Lower leg skin (tissue), 4 donors: ENCODE data around the gene GPATCH2L. TPM values are rescaled to one million over a fixed set of nuclear protein-coding genes. Genes with fewer than 3 reads are reported as not detected.

ENCODE experiments used
- DNase-seq, 2 donors: peaks; one replicate each; pipeline ENCODE4 v3.0.0-alpha.2; 2019; ENCODE audit warnings: low spot score in 2 of 2
- H3K4me3 ChIP-seq: fragments of 200-600 bp; sonication (generic); 2 replicates; pipeline ENCODE4 v1.5.1; 2017; ENCODE audit warnings: mild to moderate bottlenecking, low read depth; ENCODE audit not compliant: poor library complexity, severe bottlenecking
- CTCF ChIP-seq, 3 donors: fragments of 450-650 bp; IDR thresholded peaks; one replicate each; pipeline ENCODE4 v1.5.1; 2016; ENCODE audit warnings: antibody characterized with exemption in 3 of 3, mild to moderate bottlenecking in 3 of 3, moderate library complexity in 2 of 3
- POLR2A ChIP-seq, 2 donors: fragments of 450-650 bp; IDR thresholded peaks; one replicate each; pipeline ENCODE4 v1.6.1; 2016 to 2017; ENCODE audit warnings: antibody characterized with exemption in 2 of 2, mild to moderate bottlenecking in 1 of 2, moderate library complexity in 1 of 2
- WGBS, 2 donors: methylation state at CpG; one replicate each; pipeline ENCODE4 v1.1.5; 2018; 5-methylcytosine and 5-hydroxymethylcytosine counted together
- intact Hi-C: fragments of 100-400 bp; cut with DNase I; formaldehyde crosslinking; loops from one replicate; pipeline ENCODE4 v1.15.0; 2023; ENCODE audit warnings: low total_unique reads
- total RNA-seq, 4 donors: library from RNA; depleted of rRNA; stranded (reverse); fragments of >200 nt; gene quantifications; one replicate each; pipeline ENCODE4 v1.1.0, GENCODE V29; 2016

Gene GPATCH2L
- total RNA-seq, 4 donors from 2014 or later, result 27.7 to 62.1 (median 33.0) TPM

GRCh38 chr14:76236172-76237130 lies 84.7 kb downstream of the GPATCH2L start:
- no peak overlapping the region for H3K4me3 ChIP-seq
- intact Hi-C loops, result no loop called here
- WGBS, 2 donors, result 77 to 79% methylated on average over 13 of the region's 13 CpGs
- TF ChIP-seq CTCF (IDR thresholded peaks at IDR 0.05) (no peak), POLR2A (IDR thresholded peaks at IDR 0.05) (no peak)
- DNase-seq, result no peak

- H3K4me3 ChIP-seq, result no peak overlapping the region
- WGBS, 2 donors, result 59 to 60% methylated on average over 6 of the region's 6 CpGs
- DNase-seq, result no peak
- intact Hi-C loops, result no loop called here
- no peak for TF ChIP-seq POLR2A (IDR thresholded peaks at IDR 0.05)
- no peak for TF ChIP-seq CTCF (IDR thresholded peaks at IDR 0.05)
Observed at GRCh38 chr14:76237349-76237990, 85.7 kb downstream of the GPATCH2L start.

- TF ChIP-seq CTCF (IDR thresholded peaks at IDR 0.05) (no peak), POLR2A (IDR thresholded peaks at IDR 0.05) (no peak)
- DNase-seq, result no peak
- H3K4me3 ChIP-seq, result no peak overlapping the region
- intact Hi-C loops, result no loop called here
- WGBS, 2 donors, result 66 to 79% methylated on average over 1 of the region's 1 CpG
Observed at GRCh38 chr14:76245097-76245496, 93.4 kb downstream of the GPATCH2L start.

GRCh38 chr14:76250302-76250701 lies 98.6 kb downstream of the GPATCH2L start:
- TF ChIP-seq POLR2A (IDR thresholded peaks at IDR 0.05), result no peak
- no peak for TF ChIP-seq CTCF (IDR thresholded peaks at IDR 0.05)
- peak in 1 of 2 donors; percentile 28 for DNase-seq
- WGBS, 2 donors, result 19 to 24% methylated on average over 9 of the region's 9 CpGs
- intact Hi-C loops, result no loop called here
- no peak overlapping the region for H3K4me3 ChIP-seq

- intact Hi-C loops, result no loop called here
- no peak overlapping the region for H3K4me3 ChIP-seq
- no peak for DNase-seq
- 90% methylated on average over 3 of the region's 3 CpGs for WGBS, 2 donors
- TF ChIP-seq POLR2A (IDR thresholded peaks at IDR 0.05) (no peak), CTCF (IDR thresholded peaks at IDR 0.05) (no peak)
Observed at GRCh38 chr14:76252471-76252870, 100.7 kb downstream of the GPATCH2L start.
